HepG2 (cell line): Measurements from ENCODE around the gene UMPS. TPM values are rescaled to one million over a fixed set of nuclear protein-coding genes. Genes with fewer than 3 reads are reported as not detected.

Experiments
- ATAC-seq: fragments of 200-7000 bp; cut with Tn5 transposase; 3 replicates; pipeline ENCODE4 v1.9.1; 2020; ENCODE audit warnings: mild to moderate bottlenecking, moderate library complexity
- BruUV-seq: library from RNA; stranded (reverse); fragments of 400-500 nt; replicated peaks from 2 replicates; lab custom pipeline; 2021; lab: Mats Ljungman, UMichigan
- CTCF ChIA-PET: fragments of 300-600 bp; formaldehyde crosslinking; extraction: SDS; loops from one replicate; lab custom pipeline; 2021; ENCODE audit warnings: low total read pairs, inconsistent platforms, low intra/inter-chr PET ratio; lab: Yijun Ruan, JAX
- POLR2A ChIA-PET: fragments of 350-600 bp; sonication (Branson Sonifier 250); formaldehyde crosslinking; loops from one replicate; lab custom pipeline; 2020; ENCODE audit warnings: antibody characterized with exemption, inconsistent platforms; lab: Yijun Ruan, JAX
- DNase-seq: peaks from one replicate; pipeline ENCODE4 v3.0.0-alpha.2; 2015; ENCODE audit warnings: low spot score
- FAIRE-seq: peaks from 3 replicates; lab custom pipeline; 2011; peaks lifted over from hg19 to GRCh38; lab: Jason Lieb, UNC
- H2AFZ ChIP-seq: one replicate; pipeline ENCODE4 v1.6.1; 2011; ENCODE audit warnings: low read length, inconsistent platforms
- H3K27ac ChIP-seq: fragments of 300-600 bp; 3 replicates; pipeline ENCODE4 v1.8.0; 2011; ENCODE audit warnings: mixed run types, mild to moderate bottlenecking, mixed read lengths, low read length, inconsistent platforms; ENCODE audit not compliant: insufficient read depth; ENCODE audit errors: extremely low read length
- H3K27me3 ChIP-seq, 2 experiments: fragments of 200-600 bp in 1 of 2; 2 replicates in 1 of 2; 3 replicates in 1 of 2; pipeline versions ENCODE4 v1.6.0 to v1.8.0; 2011; ENCODE audit warnings: low read length in 2 of 2, mild to moderate bottlenecking in 2 of 2, moderate library complexity in 2 of 2, inconsistent platforms in 1 of 2; ENCODE audit not compliant: insufficient read depth in 2 of 2, control insufficient read depth in 1 of 2
- H3K36me3 ChIP-seq, 2 experiments: fragments of 200-600 bp in 1 of 2; replicated peaks in 1 of 2; 2 replicates in 1 of 2; 3 replicates in 1 of 2; pipeline versions ENCODE4 v1.5.1 to v1.8.0; 2011; ENCODE audit warnings: low read length in 2 of 2, inconsistent platforms in 1 of 2; ENCODE audit not compliant: insufficient read depth in 2 of 2, control insufficient read depth in 1 of 2
- H3K4me1 ChIP-seq: 2 replicates; pipeline ENCODE4 v1.5.1; 2012; ENCODE audit warnings: low read length, inconsistent platforms; ENCODE audit not compliant: insufficient read depth
- H3K4me2 ChIP-seq: 2 replicates; pipeline ENCODE4 v1.6.0; 2011; ENCODE audit warnings: low read depth, low read length, inconsistent platforms
- H3K4me3 ChIP-seq, 3 experiments: fragments of 200-600 bp in 1 of 3; sonication (generic), shearing (Covaris generic) in 1 of 3; replicated peaks in 1 of 3; 2 replicates each; pipeline ENCODE4 v1.5.1; 2011 to 2016; ENCODE audit warnings: low read length in 3 of 3, inconsistent platforms in 2 of 3, low read depth in 2 of 3, mild to moderate bottlenecking in 2 of 3, control low read depth in 1 of 3, mixed read lengths in 1 of 3; ENCODE audit not compliant: insufficient read depth in 1 of 3
- H3K79me2 ChIP-seq: one replicate; pipeline ENCODE4 v1.6.1; 2011; ENCODE audit warnings: low read length, inconsistent platforms; ENCODE audit not compliant: insufficient read depth
- H3K9ac ChIP-seq: 2 replicates; pipeline ENCODE4 v1.6.0; 2011; ENCODE audit warnings: mild to moderate bottlenecking, low read depth, low read length, inconsistent platforms; ENCODE audit not compliant: insufficient read depth
- H3K9me3 ChIP-seq: 2 replicates; pipeline ENCODE4 v1.5.1; 2012; ENCODE audit warnings: mild to moderate bottlenecking, low read length
- H4K20me1 ChIP-seq: 2 replicates; pipeline ENCODE4 v1.6.0; 2011; ENCODE audit warnings: inconsistent platforms, mild to moderate bottlenecking, low read length, moderate library complexity; ENCODE audit not compliant: insufficient read depth
- HNF4A ChIP-seq: sonication (generic); formaldehyde crosslinking; IDR thresholded peaks from 2 replicates; pipeline ENCODE4 v1.4.0; 2020; ENCODE audit warnings: missing genetic modification reagents
- MAFF ChIP-seq: IDR thresholded peaks from 2 replicates; pipeline ENCODE4 v1.6.1; 2011; ENCODE audit warnings: low read depth, low read length, improper control_type of control experiment
- MAFK ChIP-seq, 2 experiments: IDR thresholded peaks in 1 of 2; conservative IDR thresholded peaks in 1 of 2; 2 replicates each; pipeline ENCODE4 v1.6.1; 2011; ENCODE audit warnings: improper control_type of control experiment in 2 of 2, low read length in 2 of 2
- NFYC ChIP-seq: IDR thresholded peaks from 2 replicates; pipeline ENCODE4 v1.6.1; 2016; ENCODE audit warnings: missing genetic modification reagents, missing compliant biosample characterization
- WGBS: methylation state at CpG from one replicate; pipeline ENCODE4 v1.1.6; 2017; ENCODE audit warnings: low lambda C conversion rate; 5-methylcytosine and 5-hydroxymethylcytosine counted together
- in situ Hi-C: cut with HindIII; loops from 2 replicates; pipeline ENCODE4 v1.10.0; 2017; ENCODE audit warnings: low pct_unique_long_range_greater_than_20kb; ENCODE audit not compliant: extremely low pct_ligation_motif_present
- intact Hi-C: fragments of 100-400 bp; cut with micrococcal nuclease; formaldehyde crosslinking; loops from one replicate; pipeline ENCODE4 v1.10.0; 2022; ENCODE audit not compliant: unreplicated experiment
- polyA plus RNA-seq, 8 experiments: library from polyadenylated mRNA; depleted of rRNA in 3 of 8; stranded (reverse) in 7 of 8; unstranded in 1 of 8; fragments of >200 nt; fragmentation: Illumina TruSeq in 4 of 8; extraction: Trizol in 4 of 8; gene quantifications; 2 replicates each; pipeline versions ENCODE4 v1.2.1 to v1.2.3, GENCODE V29; 2011 to 2016; ENCODE audit warnings: low read depth in 4 of 8, missing spikeins in 1 of 8, mixed read lengths in 1 of 8; ENCODE audit not compliant: insufficient read depth in 1 of 8
- total RNA-seq, 5 experiments: library from RNA; depleted of rRNA; stranded (reverse); fragments of >200 nt; fragmentation: Illumina TruSeq; extraction: Trizol; gene quantifications; 2 replicates each; pipeline ENCODE4 v1.2.3, GENCODE V29; 2016; ENCODE audit warnings: low read depth in 1 of 5
- TF ChIP-seq, protein P1 (sequence below): sonication (generic); formaldehyde crosslinking; IDR thresholded peaks from 2 replicates; pipeline ENCODE4 v1.4.0; 2020; ENCODE audit warnings: mild to moderate bottlenecking, missing genetic modification reagents
- TF ChIP-seq, protein P2 (sequence below): sonication (generic); formaldehyde crosslinking; IDR thresholded peaks from 2 replicates; pipeline ENCODE4 v1.8.0; 2022; ENCODE audit warnings: mild to moderate bottlenecking, missing genetic modification reagents, borderline replicate concordance

Gene UMPS
- total and polyA plus RNA-seq, 2 of the 13 experiments (the other 11 are each of a cell fraction or from before 2014, with no cell fraction given), result 52.7 to 74.2 TPM

DNA sequence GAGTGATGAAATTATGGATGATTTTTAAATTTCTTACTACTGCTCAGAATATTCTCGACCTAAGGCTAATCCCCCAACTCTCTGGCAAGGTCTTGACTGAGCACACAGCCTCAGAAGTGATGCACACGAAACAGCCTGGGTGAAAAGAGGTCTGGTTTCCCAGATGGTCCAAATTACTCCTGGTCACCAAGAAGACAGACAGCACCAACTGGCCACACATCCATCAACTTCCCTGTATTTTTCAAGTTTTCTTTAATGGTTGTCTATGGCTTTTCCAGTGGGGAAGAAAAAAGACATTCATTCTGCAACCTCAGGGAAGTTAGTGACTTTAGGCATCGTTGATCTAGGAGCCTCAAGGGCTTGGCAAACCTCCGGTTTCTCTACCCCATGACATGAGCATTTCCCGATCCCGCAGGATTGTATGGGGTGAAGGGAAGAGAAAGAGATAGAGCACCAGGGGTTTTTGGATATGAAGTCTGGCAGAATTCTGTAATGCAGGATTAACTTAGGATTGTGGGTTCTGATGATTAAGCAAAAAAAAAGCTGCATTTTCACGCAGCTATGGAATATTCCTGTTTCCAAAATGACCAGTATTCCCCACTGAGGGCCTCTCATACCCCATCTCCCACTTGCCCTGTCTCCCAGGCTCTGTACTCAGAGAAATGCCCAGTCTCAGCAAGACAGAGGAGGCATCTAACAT, 62.2 kb downstream of the UMPS start:
- Histone ChIP-seq H3K4me1 (peaks cover 23% of the 10 kb centered on the region), H3K36me3 (peaks cover 33 to 68% of the 10 kb centered on the region in 2 experiments), H3K4me3 (no peak overlapping the region), H3K79me2 (no peaks in the 10 kb centered on the region), H3K4me2 (no peak overlapping the region), H2AFZ (no peak overlapping the region), H3K9me3 (no peaks in the 10 kb centered on the region), H3K27ac (no peak overlapping the region), H3K27me3 (no peaks in the 10 kb centered on the region; a peak in 1 of 5 replicates), H4K20me1 (no peaks in the 10 kb centered on the region), H3K9ac (no peak overlapping the region)
- DNase-seq (no peak), ATAC-seq (no peak), FAIRE-seq (no peak)
- in situ Hi-C loops, result no loop called here
- TF ChIP-seq MAFF (peak; percentile 74), NFYC (CRISPR knock-in tag) (no peak), MAFK (conservative IDR thresholded peaks at IDR 0.05 in 1 of 2, IDR thresholded peaks at IDR 0.05 in 1 of 2; ENCODE audit: low read length in 2 of 2) (peak; percentile 75 to 79)
- TF ChIP-seq, protein P1, sequence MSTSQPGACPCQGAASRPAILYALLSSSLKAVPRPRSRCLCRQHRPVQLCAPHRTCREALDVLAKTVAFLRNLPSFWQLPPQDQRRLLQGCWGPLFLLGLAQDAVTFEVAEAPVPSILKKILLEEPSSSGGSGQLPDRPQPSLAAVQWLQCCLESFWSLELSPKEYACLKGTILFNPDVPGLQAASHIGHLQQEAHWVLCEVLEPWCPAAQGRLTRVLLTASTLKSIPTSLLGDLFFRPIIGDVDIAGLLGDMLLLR, result no peak
- intact Hi-C loops, result no loop called here
- 97% methylated on average over 7 of the region's 7 CpGs for WGBS
- ChIA-PET CTCF (no interaction called here), POLR2A (no interaction called here)
- BruUV-seq, result no TSS peak

DNA sequence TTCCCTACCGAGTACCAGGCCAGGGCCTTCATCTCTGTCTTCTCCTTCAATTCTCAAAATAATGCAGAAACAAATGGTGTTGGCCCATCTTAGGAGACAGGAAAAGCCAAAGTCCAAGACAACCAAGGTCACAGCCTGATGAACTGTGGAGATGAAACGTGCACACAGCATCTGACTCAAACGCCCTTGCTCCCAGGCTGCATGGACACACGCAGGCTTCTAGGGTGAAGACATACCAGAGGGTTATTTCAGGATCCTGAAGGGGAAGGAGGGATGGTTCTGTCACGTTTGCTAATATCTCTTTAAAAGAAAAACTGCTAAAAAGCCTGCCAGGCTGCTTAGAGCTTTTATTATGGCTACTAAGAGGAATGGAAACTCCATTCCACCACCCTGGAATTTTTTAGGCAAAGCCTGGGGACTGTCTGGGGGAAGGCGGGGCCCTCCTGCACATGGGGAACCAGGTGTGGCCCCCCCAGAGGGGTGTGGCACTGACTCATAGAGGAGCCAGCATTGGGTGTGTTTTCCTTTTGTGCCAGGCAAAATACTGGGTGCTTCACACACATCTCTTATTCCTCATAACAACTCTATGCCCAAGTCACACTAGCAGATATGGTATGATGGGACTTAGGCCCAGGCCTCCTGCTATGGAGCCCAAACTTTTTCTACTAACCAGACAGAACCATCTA, 62.9 kb downstream of the UMPS start:
- no peaks in the 10 kb centered on the region for H3K79me2 ChIP-seq
- H3K4me3 ChIP-seq, result no peak overlapping the region
- H3K4me1 ChIP-seq, result peaks cover 16% of the 10 kb centered on the region
- H2AFZ ChIP-seq, result no peak overlapping the region
- DNase-seq, result no peak
- FAIRE-seq, result no peak
- H4K20me1 ChIP-seq, result no peaks in the 10 kb centered on the region
- intact Hi-C loops, result no loop called here
- H3K27ac ChIP-seq, result no peak overlapping the region
- no peak for ATAC-seq
- no peak overlapping the region for H3K9ac ChIP-seq
- CTCF ChIA-PET, result no interaction called here
- TF ChIP-seq, protein P2, sequence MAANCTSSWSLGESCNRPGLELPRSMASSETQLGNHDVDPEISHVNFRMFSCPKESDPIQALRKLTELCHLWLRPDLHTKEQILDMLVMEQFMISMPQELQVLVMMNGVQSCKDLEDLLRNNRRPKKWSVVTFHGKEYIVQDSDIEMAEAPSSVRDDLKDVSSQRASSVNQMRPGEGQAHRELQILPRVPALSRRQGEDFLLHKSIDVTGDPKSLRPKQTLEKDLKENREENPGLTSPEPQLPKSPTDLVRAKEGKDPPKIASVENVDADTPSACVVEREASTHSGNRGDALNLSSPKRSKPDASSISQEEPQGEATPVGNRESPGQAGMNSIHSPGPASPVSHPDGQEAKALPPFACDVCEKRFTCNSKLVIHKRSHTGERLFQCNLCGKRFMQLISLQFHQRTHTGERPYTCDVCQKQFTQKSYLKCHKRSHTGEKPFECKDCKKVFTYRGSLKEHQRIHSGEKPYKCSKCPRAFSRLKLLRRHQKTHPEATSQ (CRISPR knock-in tag), result no peak
- TF ChIP-seq HNF4A (CRISPR knock-in tag), result 0 out of 2 replicates have a peak, but pooled peaks have one; percentile 10
- no peaks in the 10 kb centered on the region; a peak in 1 of 5 replicates for H3K27me3 ChIP-seq
- no peak overlapping the region for H3K4me2 ChIP-seq
- no peaks in the 10 kb centered on the region for H3K9me3 ChIP-seq
- H3K36me3 ChIP-seq, result peaks cover 35 to 70% of the 10 kb centered on the region in 2 experiments
- no TSS peak for BruUV-seq
- in situ Hi-C loops, result no loop called here
- 95% methylated on average over 6 of the region's 6 CpGs for WGBS
- POLR2A ChIA-PET, result no interaction called here
